ENCODE results near the gene RTKN.
"Not testable (repeated sequence)": the region's sequence is repeated elsewhere in the genome, so short reads cannot be mapped to it uniquely, and the experiment has no call there.

Gene RTKN

GRCh38 chr2:74424139-74424992 is 17.4 kb downstream of the RTKN start:
- TF ChIP-seq CTCF (IDR thresholded peaks at IDR 0.05; ENCODE audit: control insufficient read depth, insufficient read depth, low read depth, low read length, missing control alignments): no peak
- DNase-seq (ENCODE audit: low read depth): no peak
- no peak overlapping the region for H3K4me3 ChIP-seq (ENCODE audit: control insufficient read depth, low read depth, low read length)

- no peak for TF ChIP-seq CTCF (IDR thresholded peaks at IDR 0.05; ENCODE audit: control insufficient read depth, insufficient read depth, low read depth, low read length, missing control alignments)
- no peak overlapping the region for H3K4me3 ChIP-seq (ENCODE audit: control insufficient read depth, low read depth, low read length)
- no peak for DNase-seq (ENCODE audit: low read depth)
Observed at GRCh38 chr2:74423231-74424095, 18.3 kb downstream of the RTKN start.

- peak within 1 kb of the TSS; percentile 90 for H3K4me3 ChIP-seq (ENCODE audit: control insufficient read depth, low read depth, low read length)
- DNase-seq (ENCODE audit: low read depth): peak; percentile 24
- TF ChIP-seq CTCF (IDR thresholded peaks at IDR 0.05; ENCODE audit: control insufficient read depth, insufficient read depth, low read depth, low read length, missing control alignments): no peak
Observed at GRCh38 chr2:74421221-74421870, 20.4 kb downstream of the RTKN start, which contains the start of the genes C2orf81 and WDR54. Gene C2orf81 (minus strand): TSS chr2:74421619. CDS start chr2:74421560, 59 bp downstream. Gene WDR54 (plus strand): TSS chr2:74421730. CDS start chr2:74422154, 424 bp downstream.

- H3K4me3 ChIP-seq (ENCODE audit: control insufficient read depth, low read depth, low read length); DNase-seq (ENCODE audit: low read depth): not testable (repeated sequence)
Observed at GRCh38 chr2:74420443-74421103, 21.2 kb downstream of the RTKN start.

GRCh38 chr2:74420006-74420405 is 21.7 kb downstream of the RTKN start:
- no peak for TF ChIP-seq CTCF (IDR thresholded peaks at IDR 0.05; ENCODE audit: control insufficient read depth, insufficient read depth, low read depth, low read length, missing control alignments)
- no peak overlapping the region for H3K4me3 ChIP-seq (ENCODE audit: control insufficient read depth, low read depth, low read length)
- no peak for DNase-seq (ENCODE audit: low read depth)

GRCh38 chr2:74419345-74419744 is 22.4 kb downstream of the RTKN start:
- no peak for TF ChIP-seq CTCF (IDR thresholded peaks at IDR 0.05; ENCODE audit: control insufficient read depth, insufficient read depth, low read depth, low read length, missing control alignments)
- DNase-seq (ENCODE audit: low read depth): no peak
- H3K4me3 ChIP-seq (ENCODE audit: control insufficient read depth, low read depth, low read length): no peak overlapping the region

Measured in AG09309 (cell line).